ENCODE data around the gene OGG1.

GRCh38 chr3:9729419-9729818 lies 20.3 kb upstream of the OGG1 start:
- TF ChIP-seq FOXM1 (IDR thresholded peaks at IDR 0.05; ENCODE audit: low read depth, low read length): no peak
- TF ChIP-seq GABPA (IDR thresholded peaks at IDR 0.05; ENCODE audit: low read depth): no peak
- no peak for TF ChIP-seq CTCF (IDR thresholded peaks at IDR 0.05 in 2 of 3, conservative IDR thresholded peaks at IDR 0.05 in 1 of 3; ENCODE audit: control insufficient read depth in 2 of 3, extremely low read depth in 1 of 3, insufficient read depth in 1 of 3, low read depth in 3 of 3, low read length in 3 of 3)
- TF ChIP-seq HCFC1 (IDR thresholded peaks at IDR 0.05; ENCODE audit: low read length): no peak
- TF ChIP-seq POLR2AphosphoS5 (IDR thresholded peaks at IDR 0.05; ENCODE audit: low read length): no peak
- no peak for TF ChIP-seq POLR2A (IDR thresholded peaks at IDR 0.05; ENCODE audit: low read depth, low read length)

Data from GM12878 (cell line).